Endometrial microvascular endothelial cells (primary cell): ENCODE measurements around the gene OR4A5. TPM values are rescaled to one million over a fixed set of nuclear protein-coding genes. Genes with fewer than 3 reads are reported as not detected.
"Not testable (repeated sequence)": the region's sequence is repeated elsewhere in the genome, so short reads cannot be mapped to it uniquely, and the experiment has no call there.

Source experiments
- in situ Hi-C: cut with HindIII; loops from 2 replicates; pipeline ENCODE4 v1.10.0; 2017; ENCODE audit warnings: low sequenced_read_pairs, low pct_unique_long_range_greater_than_20kb; ENCODE audit errors: inconsistent ontology term
- total RNA-seq: library from RNA; depleted of rRNA; stranded (reverse); fragments of >200 nt; gene quantifications from one replicate; pipeline ENCODE4 v1.2.3, GENCODE V29; 2015; ENCODE audit errors: inconsistent ontology term

OR4A5 gene
- not detected for total RNA-seq

DNA sequence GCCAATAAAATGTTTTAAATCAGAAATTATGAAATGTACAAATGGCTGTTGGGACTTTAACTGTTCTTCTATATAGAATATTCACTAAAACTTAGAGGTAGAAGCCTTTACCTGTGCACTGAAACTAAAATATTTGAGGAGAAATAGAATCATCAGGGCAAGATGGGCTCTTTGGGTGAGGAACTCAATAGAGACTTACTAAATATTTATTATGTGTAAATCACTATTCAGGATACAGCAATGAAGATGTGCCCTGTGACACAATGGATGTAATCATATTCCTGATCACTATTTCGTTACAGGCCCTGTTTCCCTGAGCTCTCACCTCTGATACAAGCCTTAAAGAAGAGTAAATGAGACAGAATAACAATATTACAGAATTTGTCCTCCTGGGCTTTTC is at the start of gene OR4A5:
TSS of gene OR4A5 (plus strand) at position 301 of the 400 bp plus-strand sequence. CDS start at position 354, 53 bp downstream.
- in situ Hi-C loops, result not testable (repeated sequence)

- in situ Hi-C loops, result not testable (repeated sequence)
Observed at GRCh38 chr11:54720094-54720493, 13.5 kb downstream of the OR4A5 start.

Other genes starting within 250 kb of the OR4A5 start
- not detected for gene OR4C46, start 102.8 kb upstream of the OR4A5 start, total RNA-seq